GM10847 (cell line): ENCODE measurements around the gene GALNT4.

Experiments used
- POLR2A ChIP-seq: IDR thresholded peaks from 2 replicates; pipeline ENCODE4 v1.6.1; 2011; ENCODE audit not compliant: insufficient read length; ENCODE audit errors: extremely low read depth

Gene GALNT4

GRCh38 chr12:89542912-89543592 is 18.5 kb upstream of the GALNT4 start:
- TF ChIP-seq POLR2A, result no peak

DNA sequence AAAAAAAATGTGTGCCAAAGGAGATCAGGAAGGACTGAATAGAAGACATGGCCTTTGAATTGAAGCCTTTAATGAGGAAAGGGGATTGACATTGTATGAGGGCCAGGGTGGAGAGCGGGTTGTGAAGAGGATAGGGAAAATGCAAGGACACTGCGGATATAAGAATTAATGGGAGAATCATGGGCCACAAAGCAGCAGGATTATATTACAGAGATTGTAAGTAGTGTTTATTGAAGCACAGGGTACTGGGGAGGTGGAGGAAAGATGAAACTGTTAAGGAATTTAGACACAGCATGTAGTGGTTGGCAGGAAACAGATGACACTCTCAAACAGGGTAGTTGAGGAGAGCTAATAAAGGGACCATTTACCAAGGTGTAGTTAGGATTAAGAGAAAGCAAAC is 17.6 kb upstream of the GALNT4 start:
- TF ChIP-seq POLR2A, result no peak

DNA sequence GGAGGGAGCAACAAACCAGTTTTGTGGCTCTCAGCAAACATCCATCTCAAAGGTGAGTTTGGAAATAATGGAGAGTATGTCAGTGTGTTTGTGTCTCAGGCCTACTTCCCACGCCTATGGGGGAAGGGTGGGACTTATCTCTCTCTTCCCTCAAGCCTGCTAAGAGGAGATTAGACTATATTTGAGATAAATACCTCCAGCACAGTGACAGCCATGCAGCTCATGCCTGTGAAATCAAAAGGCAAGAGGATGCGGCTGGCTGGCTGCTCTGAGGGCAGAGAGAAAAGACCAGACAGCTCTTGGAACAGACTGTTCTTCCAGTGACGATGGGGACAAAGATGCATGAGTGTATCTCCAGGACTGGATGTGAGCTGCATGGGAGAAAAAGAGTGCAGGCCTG is 16.0 kb upstream of the GALNT4 start:
- TF ChIP-seq POLR2A, result no peak

- TF ChIP-seq POLR2A, result no peak
Observed at GRCh38 chr12:89539426-89540223, 15.0 kb upstream of the GALNT4 start.

DNA sequence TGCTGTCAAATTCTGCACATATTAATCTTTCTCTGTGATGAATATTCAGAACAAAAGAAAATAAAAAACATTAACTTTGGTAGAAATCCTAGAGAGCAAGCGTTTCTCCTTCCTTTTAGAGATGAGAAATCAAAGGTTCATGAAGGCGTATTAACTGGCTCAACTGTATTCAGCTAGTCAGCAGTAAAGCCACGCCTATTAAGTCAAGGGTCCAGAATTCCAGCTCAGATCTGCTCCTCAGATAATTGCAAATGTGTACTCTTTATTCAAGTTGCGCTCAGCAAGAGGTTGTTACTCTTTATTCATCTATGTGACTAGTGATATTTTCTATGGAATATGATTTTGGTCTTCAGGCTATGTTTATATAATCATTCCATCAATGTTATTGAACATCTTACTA is 14.3 kb upstream of the GALNT4 start:
- TF ChIP-seq POLR2A, result no peak

DNA sequence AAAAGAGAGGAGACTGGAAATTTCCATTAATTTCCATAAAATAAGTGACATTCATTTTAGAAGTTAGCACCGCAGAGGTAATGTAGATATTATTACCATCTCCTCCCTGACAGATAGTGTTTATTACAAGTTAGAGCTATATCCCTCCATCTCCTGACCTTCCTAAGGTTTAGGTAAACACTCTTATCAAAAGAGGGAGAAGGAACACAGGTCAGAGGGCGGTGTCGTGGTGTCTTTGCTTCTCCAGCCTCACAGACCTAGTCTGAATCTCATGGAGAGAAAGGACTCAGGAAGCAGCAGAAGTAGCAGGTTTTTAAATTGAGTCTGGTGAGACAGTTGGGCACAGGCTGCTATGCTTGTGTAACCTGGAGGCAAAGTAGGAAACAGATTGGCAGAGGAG is 12.8 kb upstream of the GALNT4 start:
- TF ChIP-seq POLR2A, result no peak

GRCh38 chr12:89529738-89530137 is 5.1 kb upstream of the GALNT4 start:
- TF ChIP-seq POLR2A, result no peak

- no peak for TF ChIP-seq POLR2A
Observed at GRCh38 chr12:89528434-89528833, 3.8 kb upstream of the GALNT4 start.

DNA sequence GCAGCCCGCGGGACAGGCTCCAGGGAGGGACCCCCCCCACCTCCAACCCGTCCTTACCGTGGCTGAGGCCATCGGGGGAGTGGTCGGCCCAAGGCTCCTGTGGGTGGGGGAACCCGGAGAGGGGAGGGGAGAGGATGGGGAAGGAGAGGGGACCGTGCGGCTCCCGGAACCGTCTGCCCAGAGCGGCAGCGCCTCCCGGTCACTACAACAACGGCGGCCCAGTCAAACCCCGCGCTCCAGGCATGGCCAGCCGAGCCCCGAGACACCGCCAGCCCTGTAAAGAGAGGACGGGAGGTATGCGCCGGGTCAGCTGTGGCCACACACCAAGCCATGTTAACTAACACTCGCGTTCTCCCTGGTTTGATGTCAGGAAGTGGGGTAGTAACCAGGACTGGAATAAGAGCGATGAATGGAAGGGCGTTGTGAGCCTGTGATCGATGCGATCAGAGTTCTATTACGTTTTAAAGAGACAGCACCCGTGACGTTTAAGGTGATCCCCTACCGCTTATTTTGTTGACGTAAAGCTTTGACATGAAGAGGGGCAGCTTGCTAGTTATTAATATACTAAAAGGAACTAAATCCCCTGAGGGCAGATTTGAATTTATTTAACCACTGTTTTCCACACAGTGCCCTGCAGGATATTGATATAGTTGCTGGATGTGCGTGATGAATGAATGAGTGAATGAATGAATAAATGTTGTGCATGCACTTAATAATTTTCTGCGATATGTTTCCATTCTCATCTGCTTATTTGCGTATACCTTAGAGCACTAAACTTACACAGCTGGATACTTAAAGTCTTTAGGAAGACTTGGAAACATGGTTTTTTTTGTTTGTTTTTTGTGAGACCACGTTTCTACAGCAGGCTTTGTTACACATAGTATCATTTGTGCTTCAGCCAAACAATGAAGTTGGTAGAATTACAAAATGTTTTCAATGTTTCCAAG is 1.5 kb upstream of the GALNT4 start, which contains the start of gene POC1B:
POC1B (minus strand) TSS at position 224 of the 947 bp plus-strand sequence; CDS start at position 72, 152 bp downstream.
- no peak for TF ChIP-seq POLR2A

GRCh38 chr12:89525305-89525823 is 768 bp upstream of the GALNT4 start:
- TF ChIP-seq POLR2A, result no peak

DNA sequence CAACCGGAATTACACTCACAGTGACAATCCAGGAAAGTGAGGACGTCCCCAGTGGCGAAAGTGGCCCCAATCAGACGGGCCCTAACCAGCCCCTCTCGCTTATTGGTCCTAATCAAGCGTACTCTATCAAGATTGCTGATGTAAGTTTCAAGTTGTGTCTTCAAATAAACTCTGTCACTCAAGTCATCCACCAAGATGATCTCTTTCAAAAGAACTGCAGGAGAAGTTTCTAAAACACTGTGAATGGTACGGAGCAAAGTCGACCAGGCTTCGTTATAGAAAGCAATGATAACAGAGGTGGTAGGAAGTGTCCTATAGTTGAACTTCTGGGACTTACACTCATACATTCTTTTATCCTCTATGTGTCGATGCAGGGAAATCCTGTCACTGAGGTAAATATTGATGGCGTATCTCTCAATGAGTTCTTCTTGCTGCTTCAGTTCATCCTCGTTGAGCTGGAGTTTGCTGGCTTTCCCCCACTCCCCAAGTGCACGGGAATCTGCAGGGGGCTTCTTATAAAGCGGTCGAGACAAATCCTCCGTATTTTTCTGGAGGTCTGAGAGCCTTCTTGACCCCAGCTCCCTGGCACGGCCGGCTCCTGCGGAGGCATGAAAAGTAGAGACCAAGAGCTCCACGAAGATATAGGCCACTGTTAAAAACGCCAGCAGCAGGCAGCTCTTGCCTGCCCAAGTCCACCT is 604 bp downstream of the GALNT4 start:
- TF ChIP-seq POLR2A, result no peak

- TF ChIP-seq POLR2A, result no peak
Observed at GRCh38 chr12:89523393-89523792, 1.2 kb downstream of the GALNT4 start.

DNA sequence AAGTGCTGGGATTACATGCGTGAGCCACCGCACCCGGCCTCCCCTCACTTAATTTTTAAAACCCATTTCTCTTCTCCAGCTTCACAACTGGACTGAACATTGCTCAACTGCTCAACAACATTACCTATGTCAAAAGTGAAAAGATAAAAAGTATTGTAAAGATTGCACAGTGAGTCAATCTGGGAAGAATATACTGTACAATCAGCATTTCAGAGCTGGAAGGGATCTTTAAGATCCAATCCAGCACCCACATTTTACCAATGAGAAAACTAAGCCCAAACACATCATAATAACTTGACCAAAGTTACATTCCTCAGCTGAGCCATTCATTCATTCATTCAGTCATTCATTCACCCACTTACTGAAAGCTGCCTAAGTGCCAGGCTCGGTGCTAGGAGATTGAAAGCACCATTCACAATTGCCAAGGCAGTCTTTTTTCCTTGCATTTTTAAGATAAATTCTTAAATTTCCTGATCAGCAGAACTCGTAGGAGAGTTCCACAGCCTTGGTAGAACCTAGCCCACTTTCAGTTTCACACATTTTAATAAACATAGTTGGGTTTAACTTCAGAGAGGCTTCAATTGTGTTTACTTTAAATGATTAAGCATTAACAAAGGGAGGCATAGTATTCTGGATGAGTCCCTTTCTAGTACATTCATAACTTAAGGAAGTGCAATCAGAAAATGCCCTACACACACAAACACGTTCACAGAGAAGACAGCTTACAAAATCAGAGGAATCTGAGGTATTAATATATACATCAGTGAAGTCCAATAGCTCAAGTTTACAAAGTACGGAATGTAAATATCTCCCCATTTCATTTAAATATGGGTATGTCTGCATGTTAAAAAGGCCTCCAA is 3.0 kb downstream of the GALNT4 start:
- TF ChIP-seq POLR2A, result no peak

DNA sequence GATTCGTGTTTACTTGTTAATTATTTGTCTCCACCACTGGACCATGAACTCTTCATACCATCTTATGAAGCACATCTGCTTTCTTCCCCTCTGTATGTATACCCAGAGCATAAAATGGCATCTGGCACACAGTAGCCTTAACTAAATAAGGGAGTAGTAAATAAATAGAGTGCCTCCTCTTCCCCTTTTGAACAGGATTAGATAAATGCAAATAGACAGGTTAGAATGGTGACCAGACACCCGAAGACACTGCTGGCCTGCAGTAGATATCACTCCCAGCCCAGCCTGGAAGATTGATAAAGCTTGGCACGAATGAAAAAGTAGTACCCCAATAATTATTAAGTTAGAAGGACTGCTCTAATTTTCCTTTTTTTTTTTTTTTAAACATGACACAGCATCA is 6.9 kb downstream of the GALNT4 start:
- TF ChIP-seq POLR2A, result no peak
